ENCODE data around the gene MCOLN1. TPM values are rescaled to one million over a fixed set of nuclear protein-coding genes. Genes with fewer than 3 reads are reported as not detected.

Gene MCOLN1
- total RNA-seq, 1 experiment from 2014 or later, result 16.2 TPM

- Mint-ChIP-seq H3K36me3 (ENCODE audit: insufficient read depth, unreplicated experiment) (peaks cover 9% of the 10 kb centered on the region), H3K27me3 (ENCODE audit: insufficient read depth, unreplicated experiment) (no peaks in the 10 kb centered on the region), H3K9me3 (ENCODE audit: unreplicated experiment) (no peaks in the 10 kb centered on the region), H3K27ac (ENCODE audit: unreplicated experiment) (no peak overlapping the region), H3K4me1 (ENCODE audit: low read depth, unreplicated experiment) (peaks cover 13% of the 10 kb centered on the region), H3K4me3 (ENCODE audit: unreplicated experiment) (no peak overlapping the region)
- TF ChIP-seq CTCF (IDR thresholded peaks at IDR 0.05; ENCODE audit: insufficient read depth in 1 of 2, low read depth in 1 of 2, low read length in 1 of 2, severe bottlenecking in 1 of 2, unreplicated experiment in 1 of 2), result no peak
- no TSS peak for BruUV-seq (replicated peaks)
- DNase-seq, result no peak
- peaks cover 4% of the 10 kb centered on the region; the same call in 1 of the 2 replicates for H3K4me1 ChIP-seq
- intact Hi-C loops (cut with micrococcal nuclease; ENCODE audit: unreplicated experiment), result no loop called here
- ChIA-PET CTCF (no interaction called here), POLR2A (interaction anchor here (0.5 kb wide), 1 partner anchor 16 kb away, joined by 3 read pairs; no protein-coding TSS in a partner anchor)
- H3K4me3 ChIP-seq (ENCODE audit: low read depth, low read length), result no peak overlapping the region
- H3K9me3 ChIP-seq, result no peaks in the 10 kb centered on the region
- H3K27me3 ChIP-seq (replicated peaks; ENCODE audit: control insufficient read depth, insufficient read depth, low read length), result no peaks in the 10 kb centered on the region
- no peaks in the 10 kb centered on the region for H3K36me3 ChIP-seq (ENCODE audit: control insufficient read depth, insufficient read depth, low read length)
Measured at GRCh38 chr19:7492558-7492957, 29.9 kb upstream of the MCOLN1 start.

- H3K4me1 ChIP-seq, result peaks cover 4% of the 10 kb centered on the region; the same call in 1 of the 2 replicates
- peaks cover 13% of the 10 kb centered on the region for H3K4me1 Mint-ChIP-seq (ENCODE audit: low read depth, unreplicated experiment)
- DNase-seq, result no peak
- ChIA-PET POLR2A (no interaction called here), CTCF (interaction anchor here (1.0 to 1.1 kb wide), 2 partner anchors 11 to 74 kb away, joined by 3 read pairs; no protein-coding TSS in a partner anchor)
- intact Hi-C loops (cut with micrococcal nuclease; ENCODE audit: unreplicated experiment), result no loop called here
- H3K27ac Mint-ChIP-seq (ENCODE audit: unreplicated experiment), result no peak overlapping the region
- TF ChIP-seq CTCF (IDR thresholded peaks at IDR 0.05; ENCODE audit: insufficient read depth in 1 of 2, low read depth in 1 of 2, low read length in 1 of 2, severe bottlenecking in 1 of 2, unreplicated experiment in 1 of 2), result peak in 1 of 2 experiments; percentile 6
- no peaks in the 10 kb centered on the region for H3K27me3 Mint-ChIP-seq (ENCODE audit: insufficient read depth, unreplicated experiment)
- no peak overlapping the region for H3K4me3 ChIP-seq (ENCODE audit: low read depth, low read length)
- no peak overlapping the region for H3K4me3 Mint-ChIP-seq (ENCODE audit: unreplicated experiment)
- peaks cover 2% of the 10 kb centered on the region for H3K36me3 Mint-ChIP-seq (ENCODE audit: insufficient read depth, unreplicated experiment)
- no peaks in the 10 kb centered on the region for H3K36me3 ChIP-seq (ENCODE audit: control insufficient read depth, insufficient read depth, low read length)
- H3K9me3 ChIP-seq, result no peaks in the 10 kb centered on the region
- H3K27me3 ChIP-seq (replicated peaks; ENCODE audit: control insufficient read depth, insufficient read depth, low read length), result no peaks in the 10 kb centered on the region
- BruUV-seq (replicated peaks), result no TSS peak
- H3K9me3 Mint-ChIP-seq (ENCODE audit: unreplicated experiment), result no peaks in the 10 kb centered on the region
Measured at GRCh38 chr19:7494416-7495098, 27.9 kb upstream of the MCOLN1 start.

- intact Hi-C loops (cut with micrococcal nuclease; ENCODE audit: unreplicated experiment), result no loop called here
- DNase-seq, result peak in 1 of 2 experiments; percentile 25
- CTCF ChIA-PET, result interaction anchor here (0.5 to 1.6 kb wide), 4 partner anchors 13 to 99 kb away, joined by 3 to 5 read pairs (median 3); partner anchors contain the start of gene MCOLN1
Measured at GRCh38 chr19:7497292-7497691, 25.1 kb upstream of the MCOLN1 start.

More at GRCh38 chr19:7497292-7497691, 25.1 kb upstream of the MCOLN1 start:
- Mint-ChIP-seq H3K36me3 (ENCODE audit: insufficient read depth, unreplicated experiment) (no peaks in the 10 kb centered on the region), H3K27me3 (ENCODE audit: insufficient read depth, unreplicated experiment) (no peaks in the 10 kb centered on the region), H3K4me3 (ENCODE audit: unreplicated experiment) (no peak overlapping the region), H3K4me1 (ENCODE audit: low read depth, unreplicated experiment) (peaks cover 6% of the 10 kb centered on the region), H3K27ac (ENCODE audit: unreplicated experiment) (no peak overlapping the region), H3K9me3 (ENCODE audit: unreplicated experiment) (no peaks in the 10 kb centered on the region)
- H3K36me3 ChIP-seq (ENCODE audit: control insufficient read depth, insufficient read depth, low read length), result no peaks in the 10 kb centered on the region
- peak in 1 of 2 experiments; percentile 58 for TF ChIP-seq CTCF (IDR thresholded peaks at IDR 0.05; ENCODE audit: insufficient read depth in 1 of 2, low read depth in 1 of 2, low read length in 1 of 2, severe bottlenecking in 1 of 2, unreplicated experiment in 1 of 2)
- no peaks in the 10 kb centered on the region for H3K9me3 ChIP-seq
- POLR2A ChIA-PET, result interaction anchor here (0.6 kb wide), 1 partner anchor 101 kb away, joined by 3 read pairs; no protein-coding TSS in a partner anchor
- no peak overlapping the region for H3K4me3 ChIP-seq (ENCODE audit: low read depth, low read length)
- H3K27me3 ChIP-seq (replicated peaks; ENCODE audit: control insufficient read depth, insufficient read depth, low read length), result no peaks in the 10 kb centered on the region
- no TSS peak for BruUV-seq (replicated peaks)
- no peaks in the 10 kb centered on the region for H3K4me1 ChIP-seq

Measured in Caco-2 (cell line).